ENCODE measurements around the gene PGPEP1. TPM values are rescaled to one million over a fixed set of nuclear protein-coding genes. Genes with fewer than 3 reads are reported as not detected.
"Not testable (repeated sequence)": the region's sequence is repeated elsewhere in the genome, so short reads cannot be mapped to it uniquely, and the experiment has no call there.

PGPEP1 gene
- total RNA-seq, 1 donor from 2014 or later, result 32.1 TPM

GRCh38 chr19:18363787-18364186, 23.4 kb downstream of the PGPEP1 start:
- no peak for DNase-seq (ENCODE audit: low read depth)

- DNase-seq (ENCODE audit: low read depth), result not testable (repeated sequence)
Observed at GRCh38 chr19:18364277-18364825, 24.0 kb downstream of the PGPEP1 start.

GRCh38 chr19:18364826-18365528, 24.6 kb downstream of the PGPEP1 start:
- DNase-seq (ENCODE audit: low read depth), result peak; percentile 69

- DNase-seq (ENCODE audit: low read depth), result no peak
Observed at GRCh38 chr19:18366021-18366435, 25.6 kb downstream of the PGPEP1 start.

GRCh38 chr19:18368504-18369222, 28.3 kb downstream of the PGPEP1 start:
- DNase-seq (ENCODE audit: low read depth), result no peak

GRCh38 chr19:18373407-18373891, 33.1 kb downstream of the PGPEP1 start:
- DNase-seq (ENCODE audit: low read depth), result no peak

GRCh38 chr19:18373892-18374629, 33.7 kb downstream of the PGPEP1 start:
- DNase-seq (ENCODE audit: low read depth), result peak; percentile 99

- DNase-seq (ENCODE audit: low read depth), result no peak
Observed at GRCh38 chr19:18377026-18377425, 36.6 kb downstream of the PGPEP1 start.

- peak; percentile 56 for DNase-seq (ENCODE audit: low read depth)
Observed at GRCh38 chr19:18379803-18380747, 39.7 kb downstream of the PGPEP1 start.

GRCh38 chr19:18380843-18381242, 40.4 kb downstream of the PGPEP1 start:
- no peak for DNase-seq (ENCODE audit: low read depth)

GRCh38 chr19:18383622-18384021, 43.2 kb downstream of the PGPEP1 start:
- DNase-seq (ENCODE audit: low read depth), result not testable (repeated sequence)

GRCh38 chr19:18384775-18385174, 44.4 kb downstream of the PGPEP1 start:
- no peak for DNase-seq (ENCODE audit: low read depth)

- DNase-seq (ENCODE audit: low read depth), result no peak
Observed at GRCh38 chr19:18385359-18385674, 44.9 kb downstream of the PGPEP1 start.

GRCh38 chr19:18385675-18386542, 45.5 kb downstream of the PGPEP1 start, which contains the start of gene GDF15:
Gene GDF15 (plus strand): TSS chr19:18386158. CDS start chr19:18386190, 32 bp downstream.
- peak; percentile 91 for DNase-seq (ENCODE audit: low read depth)

- peak; percentile 89 for DNase-seq (ENCODE audit: low read depth)
Observed at GRCh38 chr19:18386543-18387271, 46.3 kb downstream of the PGPEP1 start.

- DNase-seq (ENCODE audit: low read depth), result no peak
Observed at GRCh38 chr19:18388100-18388959, 47.9 kb downstream of the PGPEP1 start.

- DNase-seq (ENCODE audit: low read depth), result no peak
Observed at GRCh38 chr19:18388960-18389725, 48.7 kb downstream of the PGPEP1 start.

Data from myocyte (in vitro differentiated cells).